HEK293 (cell line): ENCODE data around the gene PDE11A.

Source experiments
- CTCF ChIA-PET: fragments of 350-600 bp; formaldehyde crosslinking; extraction: SDS; loops from one replicate; lab custom pipeline; 2021; ENCODE audit warnings: antibody characterized with exemption; lab: Yijun Ruan, JAX
- POLR2A ChIA-PET: fragments of 300-600 bp; formaldehyde crosslinking; extraction: SDS; loops from one replicate; lab custom pipeline; 2020; ENCODE audit warnings: antibody characterized with exemption, inconsistent platforms; lab: Yijun Ruan, JAX
- H3K27ac ChIP-seq: fragments of 200-500 bp; sonication (Bioruptor generic); 2 replicates; pipeline ENCODE4 v1.5.1; 2014; ENCODE audit warnings: low read depth, low read length, control low read depth, inconsistent platforms; ENCODE audit errors: extremely low read depth
- H3K36me3 ChIP-seq, 2 experiments: fragments of 200-500 bp in 1 of 2; sonication (Bioruptor generic) in 1 of 2; 1 replicate in 1 of 2; 2 replicates in 1 of 2; pipeline ENCODE4 v1.5.1; 2014 to 2017; ENCODE audit warnings: inconsistent platforms in 2 of 2, low read length in 2 of 2; ENCODE audit not compliant: control insufficient read depth in 2 of 2, insufficient read depth in 1 of 2
- H3K4me1 ChIP-seq: fragments of 200-500 bp; sonication (Bioruptor generic); 2 replicates; pipeline ENCODE4 v1.5.1; 2014; ENCODE audit warnings: mild to moderate bottlenecking, low read length, inconsistent platforms; ENCODE audit not compliant: control insufficient read depth, insufficient read depth
- H3K4me3 ChIP-seq: 2 replicates; pipeline ENCODE4 v1.5.1; 2011; ENCODE audit warnings: low read depth, mild to moderate bottlenecking, control low read depth, low read length, moderate library complexity
- H3K9me3 ChIP-seq: fragments of 200-500 bp; sonication (Bioruptor generic); 2 replicates; pipeline ENCODE4 v1.5.1; 2014; ENCODE audit warnings: low read depth, low read length, inconsistent platforms; ENCODE audit not compliant: control insufficient read depth, insufficient read depth
- GLIS2 ChIP-seq: fragments of 450-650 bp; formaldehyde crosslinking; IDR thresholded peaks from 2 replicates; pipeline ENCODE4 v1.5.1; 2016; ENCODE audit warnings: missing biosample characterization, missing genetic modification characterization
- KLF7 ChIP-seq: fragments of 450-650 bp; formaldehyde crosslinking; IDR thresholded peaks from 2 replicates; pipeline ENCODE4 v1.5.1; 2016; ENCODE audit warnings: missing biosample characterization, missing genetic modification characterization, borderline replicate concordance
- PRDM1 ChIP-seq: fragments of 450-650 bp; formaldehyde crosslinking; IDR thresholded peaks from 2 replicates; pipeline ENCODE4; 2016; ENCODE audit warnings: missing biosample characterization, missing genetic modification characterization
- SALL2 ChIP-seq: fragments of 450-650 bp; formaldehyde crosslinking; IDR thresholded peaks from 2 replicates; pipeline ENCODE4 v1.5.0; 2017; ENCODE audit warnings: missing biosample characterization, mild to moderate bottlenecking, missing genetic modification characterization, borderline replicate concordance
- SCRT1 ChIP-seq: fragments of 450-650 bp; formaldehyde crosslinking; IDR thresholded peaks from 2 replicates; pipeline ENCODE4 v1.5.1; 2016; ENCODE audit warnings: missing biosample characterization, missing genetic modification characterization, borderline replicate concordance
- TRIM28 ChIP-seq: IDR thresholded peaks from 2 replicates; pipeline ENCODE4 v1.6.1; 2011; ENCODE audit warnings: low read length, control low read depth, borderline replicate concordance
- ZBTB17 ChIP-seq: fragments of 450-650 bp; formaldehyde crosslinking; IDR thresholded peaks from 2 replicates; pipeline ENCODE4 v1.5.1; 2016; ENCODE audit warnings: missing biosample characterization, missing genetic modification characterization
- ZNF114 ChIP-seq: fragments of 450-650 bp; formaldehyde crosslinking; IDR thresholded peaks from 2 replicates; pipeline ENCODE4 v1.5.0; 2017; ENCODE audit warnings: missing biosample characterization, missing genetic modification characterization
- ZNF148 ChIP-seq: fragments of 450-650 bp; formaldehyde crosslinking; IDR thresholded peaks from 2 replicates; pipeline ENCODE4 v1.5.0; 2017; ENCODE audit warnings: missing biosample characterization, missing genetic modification characterization, borderline replicate concordance
- ZNF366 ChIP-seq: fragments of 450-650 bp; formaldehyde crosslinking; conservative IDR thresholded peaks from 2 replicates; pipeline ENCODE4 v1.5.1; 2016; ENCODE audit warnings: missing biosample characterization, missing genetic modification characterization
- ZNF473 ChIP-seq: fragments of 450-650 bp; formaldehyde crosslinking; IDR thresholded peaks from 2 replicates; pipeline ENCODE4 v1.5.1; 2017; ENCODE audit warnings: missing biosample characterization, missing genetic modification characterization
- ZNF548 ChIP-seq: fragments of 450-650 bp; formaldehyde crosslinking; IDR thresholded peaks from 2 replicates; pipeline ENCODE4 v1.5.1; 2016; ENCODE audit warnings: missing biosample characterization, missing genetic modification characterization
- ZNF658 ChIP-seq: fragments of 450-650 bp; formaldehyde crosslinking; IDR thresholded peaks from 2 replicates; pipeline ENCODE4; 2016; ENCODE audit warnings: missing biosample characterization, missing genetic modification characterization

The PDE11A gene

GRCh38 chr2:177660742-177661141, 411.8 kb downstream of the PDE11A start:
- no peak overlapping the region for H3K4me3 ChIP-seq
- H3K9me3 ChIP-seq, result no peaks in the 10 kb centered on the region
- no peaks in the 10 kb centered on the region for H3K36me3 ChIP-seq
- no peaks in the 10 kb centered on the region for H3K4me1 ChIP-seq
- POLR2A ChIA-PET, result no interaction called here
- TF ChIP-seq GLIS2 (tag by site-specific recombination), result no peak
- TF ChIP-seq ZNF114 (tag by site-specific recombination), result no peak
- no peak for TF ChIP-seq ZNF473 (tag by site-specific recombination)
- no peak for TF ChIP-seq ZNF148
- TF ChIP-seq, all 188 proteins: peak for 0
- CTCF ChIA-PET, result no interaction called here
- H3K27ac ChIP-seq, result no peak overlapping the region

GRCh38 chr2:177658309-177658708, 414.3 kb downstream of the PDE11A start:
- Histone ChIP-seq H3K27ac (no peak overlapping the region), H3K4me3 (no peak overlapping the region), H3K4me1 (no peaks in the 10 kb centered on the region), H3K36me3 (no peaks in the 10 kb centered on the region), H3K9me3 (no peaks in the 10 kb centered on the region)
- ChIA-PET POLR2A (no interaction called here), CTCF (interaction anchor here (0.7 kb wide), 1 partner anchor 120 kb away, joined by 3 read pairs; no protein-coding TSS in a partner anchor)
- no peak for TF ChIP-seq SALL2 (tag by site-specific recombination)
- no peak for TF ChIP-seq KLF7 (tag by site-specific recombination)
- TF ChIP-seq ZNF548 (tag by site-specific recombination), result no peak
- TF ChIP-seq PRDM1, result 0 out of 2 replicates have a peak, but pooled peaks have one; percentile 32
- peak; percentile 75 for TF ChIP-seq ZNF366 (tag by site-specific recombination)

- ChIA-PET CTCF (interaction anchor here (0.8 kb wide), 1 partner anchor 105 kb away, joined by 3 read pairs; no protein-coding TSS in a partner anchor), POLR2A (no interaction called here)
Observed at GRCh38 chr2:177651833-177652232, 420.7 kb downstream of the PDE11A start.

GRCh38 chr2:177649568-177650518, 422.7 kb downstream of the PDE11A start:
- no peaks in the 10 kb centered on the region for H3K4me1 ChIP-seq
- POLR2A ChIA-PET, result no interaction called here
- no peak overlapping the region for H3K27ac ChIP-seq
- H3K36me3 ChIP-seq, result no peaks in the 10 kb centered on the region
- CTCF ChIA-PET, result interaction anchor here (1.5 kb wide), 1 partner anchor 160 kb away, joined by 4 read pairs; no protein-coding TSS in a partner anchor
- H3K4me3 ChIP-seq, result no peak overlapping the region
- TF ChIP-seq ZBTB17 (tag by site-specific recombination) (0 out of 2 replicates have a peak, but pooled peaks have one; percentile 40), ZNF658 (tag by site-specific recombination) (no peak)
- H3K9me3 ChIP-seq, result no peaks in the 10 kb centered on the region

More at GRCh38 chr2:177651833-177652232, 420.7 kb downstream of the PDE11A start:
- no peak overlapping the region for H3K4me3 ChIP-seq
- H3K36me3 ChIP-seq, result no peaks in the 10 kb centered on the region
- H3K27ac ChIP-seq, result no peak overlapping the region
- H3K9me3 ChIP-seq, result no peaks in the 10 kb centered on the region
- no peaks in the 10 kb centered on the region for H3K4me1 ChIP-seq
- TF ChIP-seq TRIM28 (0 out of 2 replicates have a peak, but pooled peaks have one; percentile 19), SCRT1 (tag by site-specific recombination) (no peak)
